GM21529 (cell line): Measurements from ENCODE around the gene LPCAT1.
"Not testable (repeated sequence)": the region's sequence is repeated elsewhere in the genome, so short reads cannot be mapped to it uniquely, and the experiment has no call there.

Experiments used
- ATAC-seq: cut with Tn5 transposase; IDR thresholded peaks from one replicate; pipeline ENCODE4 v1.9.1; 2021; ENCODE audit not compliant: unreplicated experiment

LPCAT1 gene

DNA sequence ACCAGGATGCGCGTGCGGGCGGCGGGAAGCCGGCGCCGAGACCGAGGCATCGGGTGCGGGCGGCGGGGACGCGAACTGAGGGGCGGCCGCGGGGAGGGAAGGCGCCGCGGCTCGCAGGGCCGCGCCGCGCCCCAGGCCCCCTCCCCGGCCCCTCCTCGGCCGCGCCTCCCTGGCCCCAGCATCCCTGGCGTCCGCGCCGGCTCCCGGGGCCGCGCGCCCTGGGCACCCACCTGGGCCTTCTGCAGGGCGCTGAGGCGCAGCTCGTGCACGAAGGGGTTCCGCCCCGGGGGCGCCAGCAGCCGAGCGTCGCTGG, 324 bp downstream of the LPCAT1 start:
- ATAC-seq: peak; percentile 21

DNA sequence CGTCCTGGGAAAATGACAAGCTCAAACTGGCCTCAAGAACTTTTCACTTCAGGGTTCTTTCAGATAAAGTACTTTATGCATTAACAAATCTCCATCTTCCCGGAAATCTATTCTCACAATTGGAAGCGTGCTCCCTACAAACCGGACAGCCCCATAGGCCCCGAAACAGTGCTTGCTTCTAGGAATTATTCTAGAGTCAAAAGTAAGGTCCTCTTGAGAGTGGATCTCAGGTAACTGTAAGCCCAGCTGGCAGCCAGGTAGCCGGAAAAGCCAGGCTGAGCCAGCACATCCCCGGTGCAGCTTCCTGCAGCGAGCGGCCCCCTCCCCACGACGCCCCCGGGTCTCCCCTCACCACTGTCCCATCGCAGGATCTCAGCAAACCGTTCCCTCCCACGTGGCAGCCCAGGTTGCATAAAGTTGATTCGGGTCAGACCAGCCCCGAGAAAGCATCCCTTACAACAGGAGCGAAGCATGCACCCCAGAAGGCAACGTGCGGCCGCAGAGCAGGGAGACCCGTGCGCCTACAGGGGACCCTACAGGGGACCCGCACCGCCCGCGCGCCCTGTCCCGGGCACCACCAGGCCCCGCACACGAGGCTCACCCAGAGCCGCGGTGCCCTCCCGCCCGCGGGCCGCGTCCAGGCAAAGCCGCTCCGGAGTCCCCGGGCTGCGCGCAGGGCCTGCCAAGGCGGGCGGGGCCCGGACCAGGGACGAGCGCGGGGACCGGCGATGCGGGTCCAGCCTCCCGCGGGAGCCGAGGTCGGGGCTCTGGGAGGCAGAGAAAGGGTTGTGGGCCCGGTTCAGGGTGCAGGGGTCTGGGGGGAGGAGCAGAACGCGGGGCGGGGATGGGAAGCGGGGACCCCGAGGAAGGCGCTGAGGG, 920 bp downstream of the LPCAT1 start:
- no peak for ATAC-seq

DNA sequence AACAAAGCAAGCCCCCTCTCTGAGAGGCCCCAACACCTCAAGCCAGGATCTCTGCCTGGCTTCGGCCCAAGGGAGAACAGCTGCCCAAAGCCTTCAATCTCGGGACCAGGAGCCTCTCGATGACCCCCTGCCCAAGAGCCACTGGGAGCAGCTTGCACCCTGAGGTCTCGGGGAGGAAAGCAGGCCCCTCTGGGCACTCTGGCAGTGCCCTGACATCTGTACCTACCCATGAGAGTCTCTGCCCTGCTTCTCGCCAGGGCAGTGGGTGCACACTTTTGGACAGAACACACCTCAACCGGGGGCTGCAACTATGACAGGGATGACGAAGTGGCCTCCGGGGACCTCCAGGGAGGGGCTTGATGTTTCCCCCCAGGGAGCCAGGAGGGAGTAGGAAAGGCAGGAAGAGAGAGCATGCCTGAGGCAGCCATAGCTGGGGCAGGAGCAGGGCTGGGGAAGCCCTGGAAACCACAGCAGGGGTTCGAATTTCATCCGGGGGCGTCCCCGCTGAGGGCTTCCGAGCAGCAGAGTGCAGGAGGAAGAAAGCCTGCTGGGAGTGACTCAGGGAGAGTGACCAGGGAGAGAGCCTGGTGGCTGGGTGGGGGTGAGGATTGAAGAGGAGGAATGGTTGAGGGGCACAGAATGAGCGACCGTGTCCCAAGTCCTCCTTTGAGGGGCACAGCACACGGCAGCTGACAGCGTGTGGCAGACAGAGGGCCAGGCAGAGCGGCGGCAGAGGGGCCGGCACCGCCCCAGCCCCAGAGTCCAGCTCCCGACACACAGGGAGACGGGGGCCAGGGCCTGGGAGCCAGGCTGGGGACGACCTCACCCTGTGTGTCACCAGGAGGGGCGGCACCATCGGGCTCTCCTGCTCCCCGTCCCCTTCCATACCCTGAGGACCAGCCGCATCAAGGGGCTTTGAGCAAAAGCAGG, 1.8 kb downstream of the LPCAT1 start:
- ATAC-seq: peak; percentile 31

DNA sequence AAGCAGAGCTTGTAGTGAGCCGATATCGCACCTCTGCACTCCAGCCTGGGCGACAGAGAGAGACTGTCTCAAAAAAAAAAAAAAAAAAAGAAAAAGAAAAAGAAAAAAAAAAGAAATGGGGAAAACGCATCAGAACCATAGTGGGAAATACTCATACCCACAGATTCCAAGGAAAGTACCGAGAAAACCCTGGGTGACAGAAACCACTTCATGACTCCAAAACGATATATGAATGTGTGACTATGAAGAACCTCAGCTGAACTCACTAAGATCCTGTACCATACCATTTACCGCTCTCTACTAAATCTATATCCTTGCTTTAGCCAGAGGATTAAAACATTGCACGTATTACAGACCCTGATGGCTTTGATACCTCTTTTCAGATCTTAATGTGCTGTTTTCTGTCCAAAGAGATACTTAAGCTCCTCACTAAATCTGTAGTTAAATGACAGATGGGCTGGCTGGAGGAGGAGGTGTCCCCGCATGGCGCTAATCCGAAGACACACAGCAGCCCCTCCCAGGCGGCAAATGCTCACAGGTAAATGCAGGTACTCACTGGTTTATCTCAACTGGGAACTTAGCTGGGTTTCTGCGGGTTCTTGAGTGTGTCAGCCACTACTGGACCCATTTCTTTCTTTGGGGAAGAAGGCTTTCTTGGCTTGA, 2.8 kb downstream of the LPCAT1 start:
- ATAC-seq: no peak

DNA sequence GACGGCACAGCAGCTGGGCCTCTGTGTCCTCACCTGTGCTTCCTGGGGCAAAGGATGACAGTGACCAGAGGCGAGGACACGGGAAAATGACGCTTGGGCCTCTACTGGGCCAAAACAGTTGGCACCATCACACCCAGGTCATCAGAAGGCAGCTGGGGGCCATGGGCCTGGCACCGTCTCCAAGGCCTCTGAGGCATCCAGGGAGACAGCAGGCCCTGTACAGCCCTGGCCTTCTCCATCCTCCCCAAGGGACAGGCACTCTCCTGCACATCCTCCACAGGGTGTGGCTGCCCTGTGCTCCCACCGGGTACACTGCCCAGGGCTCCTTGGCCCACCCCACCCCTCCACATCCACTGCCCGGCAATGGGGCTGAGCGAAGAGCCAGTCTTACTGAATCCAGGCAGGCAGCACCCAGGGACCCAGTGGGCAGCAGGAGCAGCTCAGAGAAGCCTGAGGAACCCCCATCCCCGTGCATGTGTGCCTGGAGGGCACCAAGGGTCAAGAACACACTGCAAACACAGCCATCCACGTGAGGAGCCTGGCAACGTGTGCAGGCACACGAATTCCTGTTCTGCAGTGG, 4.0 kb downstream of the LPCAT1 start:
- no peak for ATAC-seq

DNA sequence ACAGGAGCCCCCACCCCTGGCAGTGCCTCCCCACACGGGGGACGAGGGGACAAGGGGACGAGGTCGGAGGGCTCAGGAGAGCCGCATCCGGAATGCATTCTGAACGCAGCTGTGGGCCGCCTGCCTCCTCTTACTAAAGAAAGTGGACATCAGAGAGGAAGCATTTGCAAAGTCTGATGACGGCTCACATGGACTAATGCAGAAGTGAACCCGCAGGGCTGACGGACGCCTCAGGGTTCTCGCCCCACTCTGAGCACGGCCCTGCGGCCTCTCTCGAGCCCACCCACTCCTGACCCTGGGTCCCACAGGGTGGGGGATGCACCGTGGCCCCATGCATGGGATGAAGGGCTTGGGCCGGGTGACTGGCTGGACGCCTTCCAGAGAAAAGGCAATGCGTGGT, 5.9 kb downstream of the LPCAT1 start:
- no peak for ATAC-seq

DNA sequence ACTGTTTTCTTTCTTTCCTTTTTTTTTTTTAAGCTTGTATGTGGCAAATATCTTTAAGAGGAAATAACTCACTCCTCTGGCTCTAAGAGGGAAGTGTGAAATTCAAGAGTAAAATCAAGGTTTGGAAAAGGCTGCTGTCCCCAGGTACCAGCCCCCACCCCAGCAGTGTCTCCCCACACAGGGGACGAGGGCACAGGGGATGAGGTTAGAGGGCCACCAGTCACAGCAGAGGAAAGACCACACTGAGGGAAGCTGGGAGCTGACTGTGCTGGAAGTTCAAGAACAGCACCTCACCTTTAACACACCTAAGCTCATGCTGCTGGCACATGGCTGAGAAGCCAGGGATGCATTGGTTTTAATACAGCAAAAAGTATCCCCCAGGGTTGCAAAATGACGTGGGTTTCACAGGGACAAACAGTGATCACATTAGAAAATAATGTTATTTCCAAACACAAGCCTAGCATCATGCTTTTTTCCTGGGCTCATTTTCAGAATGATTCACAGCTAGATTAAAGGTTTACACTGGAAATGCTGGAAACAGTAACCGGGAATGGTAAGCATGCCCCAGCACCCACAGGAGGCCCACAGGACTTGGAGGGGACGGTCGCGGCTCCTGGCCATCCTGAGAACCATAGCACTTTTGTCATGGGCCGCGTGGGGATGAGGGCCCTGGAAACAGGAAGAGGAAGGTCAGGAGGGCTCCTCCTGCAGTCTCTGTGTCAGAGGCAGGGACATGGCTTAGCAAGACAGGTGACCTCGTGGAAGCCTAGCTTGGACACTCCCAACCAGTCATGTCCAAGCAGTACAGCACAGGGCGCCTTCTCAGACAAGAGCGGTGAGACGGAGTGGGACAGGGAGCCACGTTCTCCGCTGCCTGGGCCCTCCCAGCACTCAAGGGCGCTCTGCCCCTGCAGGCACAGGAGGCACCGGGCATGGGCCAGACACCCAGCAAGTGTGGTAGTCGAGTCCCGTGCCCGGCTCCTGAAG, 6.9 kb downstream of the LPCAT1 start:
- no peak for ATAC-seq

DNA sequence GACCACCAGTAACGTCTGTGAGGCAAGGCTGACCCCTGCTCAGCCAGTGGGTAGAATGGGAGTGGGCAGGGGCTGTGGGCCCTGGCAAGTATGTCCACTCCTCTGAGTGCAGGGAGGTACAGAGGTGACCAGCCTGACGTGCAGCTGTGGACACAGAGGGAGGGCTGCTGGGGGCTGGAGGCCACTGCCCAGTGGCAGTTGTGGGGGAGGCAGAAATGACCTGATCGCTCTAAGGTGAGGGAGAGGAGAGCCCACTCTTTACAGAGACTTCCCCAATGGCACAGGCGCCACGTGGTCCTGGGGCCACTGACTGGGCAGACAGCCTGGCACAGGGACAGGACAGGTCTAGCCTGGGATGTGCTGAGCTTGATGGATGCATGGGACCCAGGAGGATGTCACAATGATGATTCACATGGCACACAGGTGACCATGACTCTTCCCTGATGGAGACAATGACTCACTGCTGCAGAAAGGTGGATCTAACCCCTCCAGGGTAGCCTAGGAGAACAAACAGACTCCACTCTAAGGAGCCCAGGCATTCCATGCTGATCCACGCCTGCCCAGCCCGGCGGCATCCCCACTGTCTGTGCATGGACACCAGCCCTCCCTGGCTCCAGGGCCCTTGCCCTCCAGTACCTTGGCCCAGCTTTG, 7.7 kb downstream of the LPCAT1 start:
- no peak for ATAC-seq

DNA sequence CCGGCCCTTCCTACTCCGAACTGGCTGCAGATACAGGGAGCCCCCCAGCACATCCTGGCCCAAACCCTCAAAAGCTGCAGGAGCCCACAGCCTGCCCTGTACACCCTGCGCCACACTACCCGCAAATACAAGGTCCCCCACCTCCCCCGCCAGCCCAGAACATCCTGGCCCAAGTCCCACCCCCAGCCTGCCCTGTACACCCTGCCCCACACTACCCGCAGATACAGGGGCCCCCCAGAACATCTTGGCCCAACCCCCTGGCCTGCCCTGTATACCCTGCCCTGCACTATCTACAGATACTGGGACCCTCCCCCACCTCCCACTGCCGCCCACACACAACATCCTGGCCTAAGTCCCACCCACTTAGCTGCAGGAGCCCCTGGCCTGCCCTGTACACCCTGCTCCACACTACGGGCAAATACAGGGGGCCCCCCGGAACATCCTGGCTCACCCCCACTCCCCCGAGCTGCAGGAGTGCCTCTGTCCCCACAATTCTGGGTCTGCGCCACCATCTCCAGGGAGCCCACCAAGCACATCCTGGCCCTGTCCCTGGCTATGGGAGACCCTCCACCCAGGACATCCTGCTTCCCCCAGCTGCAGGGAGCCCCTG, 8.3 kb downstream of the LPCAT1 start:
- no peak for ATAC-seq

DNA sequence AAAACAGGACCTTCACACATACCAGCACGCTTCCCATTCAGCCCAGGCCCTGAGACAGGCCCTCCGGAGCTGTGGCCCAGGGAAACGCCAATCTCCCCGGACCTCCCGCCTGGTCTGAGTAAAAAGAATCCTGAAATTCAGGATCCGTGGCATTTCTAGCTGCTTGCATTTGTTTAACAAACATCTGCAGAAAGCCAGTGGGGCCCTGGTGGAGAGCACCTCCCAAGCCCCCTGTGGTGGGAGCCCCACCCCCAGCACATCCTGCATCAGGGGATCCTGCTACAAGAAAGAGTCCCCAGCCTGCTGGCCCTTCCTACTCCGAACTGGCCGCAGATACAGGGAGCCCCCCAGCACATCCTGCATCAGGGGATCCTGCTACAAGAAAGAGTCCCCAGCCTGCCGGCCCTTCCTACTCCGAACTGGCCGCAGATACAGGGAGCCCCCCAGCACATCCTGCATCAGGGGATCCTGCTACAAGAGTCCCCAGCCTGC, 8.9 kb downstream of the LPCAT1 start:
- not testable (repeated sequence) for ATAC-seq

DNA sequence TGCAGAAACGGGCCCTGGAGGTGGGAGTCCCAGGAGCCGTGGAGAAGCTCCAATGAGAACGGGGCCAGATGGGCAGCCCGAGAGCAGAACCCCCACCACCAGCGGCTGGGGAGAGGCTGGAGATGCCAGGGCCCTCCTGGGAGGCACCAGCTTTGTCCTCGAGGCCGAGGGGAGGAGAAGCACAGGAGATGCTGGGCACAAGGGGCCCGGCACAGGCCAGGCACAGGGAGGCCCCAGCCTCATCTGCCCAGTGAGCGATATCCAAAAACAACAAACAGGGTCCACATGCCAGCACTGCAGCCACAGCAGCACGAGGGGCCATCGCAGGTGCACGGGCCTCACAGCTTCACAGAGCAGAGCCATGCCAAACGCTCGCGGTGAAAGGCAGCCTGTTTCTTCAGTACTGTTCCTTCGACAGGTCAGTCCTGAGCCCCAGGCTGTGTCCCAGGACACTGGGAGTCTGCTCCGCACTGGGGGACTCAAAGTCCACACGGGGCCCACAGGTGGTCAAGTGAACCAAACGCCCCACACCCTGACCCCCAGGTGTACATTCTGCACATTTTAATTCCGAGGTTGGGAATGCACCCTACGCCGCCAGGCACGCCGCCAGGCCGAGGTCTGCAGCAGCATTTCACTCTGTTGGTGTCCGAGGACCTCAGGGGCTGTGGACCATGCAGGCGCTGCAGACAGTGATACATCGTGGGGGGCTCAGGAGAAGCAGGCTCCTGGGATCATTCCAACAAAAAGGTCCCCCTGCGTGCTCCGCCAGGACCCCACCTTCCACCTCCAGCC, 9.5 kb downstream of the LPCAT1 start:
- no peak for ATAC-seq

DNA sequence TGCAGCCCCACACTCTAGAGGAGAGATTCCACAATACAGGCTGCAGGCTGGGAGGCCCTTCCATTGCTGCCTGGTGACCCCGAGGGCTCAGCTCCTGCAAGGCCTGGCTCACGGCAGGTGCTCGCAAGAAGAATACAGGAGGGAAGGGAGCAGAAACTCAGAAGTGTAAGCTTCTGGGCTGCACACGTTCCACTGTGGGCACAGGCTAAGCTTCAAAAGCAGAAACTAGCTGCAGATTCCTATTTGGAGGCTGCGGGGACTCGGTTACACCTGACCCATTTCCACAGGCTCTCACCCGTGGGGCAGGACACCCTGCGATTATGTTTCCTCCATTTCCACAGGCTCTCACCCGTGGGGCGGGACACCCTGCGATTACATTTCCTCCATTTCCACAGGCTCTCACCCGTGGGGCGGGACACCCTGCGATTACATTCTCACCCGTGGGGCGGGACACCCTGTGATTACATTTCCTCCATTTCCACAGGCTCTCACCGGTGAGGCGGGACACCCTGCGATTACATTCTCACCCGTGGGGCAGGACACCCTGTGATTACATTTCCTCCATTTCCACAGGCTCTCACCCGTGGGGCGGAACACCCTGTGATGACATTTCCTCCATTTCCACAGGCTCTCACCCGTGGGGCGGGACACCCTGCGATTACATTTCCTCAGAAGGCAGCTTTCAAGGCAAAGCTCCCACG, 10.3 kb downstream of the LPCAT1 start:
- no peak for ATAC-seq

DNA sequence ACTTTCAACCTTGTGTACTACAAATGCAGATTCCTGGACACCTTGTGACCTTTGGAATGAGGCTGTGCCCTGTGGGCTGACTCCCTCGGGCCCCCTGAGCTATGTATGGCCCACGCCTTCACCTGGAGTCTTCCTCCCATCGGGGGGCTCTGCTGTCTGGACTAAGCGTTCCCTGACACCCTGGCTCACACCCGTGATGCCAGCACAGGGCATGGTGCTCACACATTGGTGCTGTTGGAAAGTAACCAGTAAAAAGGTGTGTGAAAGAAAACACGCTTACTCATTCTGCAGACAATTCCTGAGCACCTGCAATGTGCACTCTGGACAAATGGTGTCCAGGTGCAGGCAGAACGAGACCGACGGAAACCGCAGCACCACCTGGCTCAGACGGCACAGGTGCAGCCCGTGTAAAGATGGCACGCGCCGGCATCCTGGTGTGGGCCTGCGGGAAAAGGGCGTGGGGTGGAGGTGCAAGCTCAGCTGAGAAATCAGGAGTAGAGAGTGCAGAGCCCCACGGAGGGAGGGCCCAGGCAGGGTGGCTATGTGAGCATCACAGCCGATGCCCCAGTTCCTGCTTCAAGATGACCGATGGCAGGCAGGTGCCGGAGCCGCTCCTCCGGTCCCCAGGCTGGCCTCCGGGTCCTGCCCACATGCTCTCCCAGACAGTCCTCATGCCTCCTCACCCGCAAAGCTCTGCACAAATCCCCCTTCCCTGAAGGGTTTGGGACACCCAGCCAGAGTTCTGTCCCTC, 11.0 kb downstream of the LPCAT1 start:
- no peak for ATAC-seq

DNA sequence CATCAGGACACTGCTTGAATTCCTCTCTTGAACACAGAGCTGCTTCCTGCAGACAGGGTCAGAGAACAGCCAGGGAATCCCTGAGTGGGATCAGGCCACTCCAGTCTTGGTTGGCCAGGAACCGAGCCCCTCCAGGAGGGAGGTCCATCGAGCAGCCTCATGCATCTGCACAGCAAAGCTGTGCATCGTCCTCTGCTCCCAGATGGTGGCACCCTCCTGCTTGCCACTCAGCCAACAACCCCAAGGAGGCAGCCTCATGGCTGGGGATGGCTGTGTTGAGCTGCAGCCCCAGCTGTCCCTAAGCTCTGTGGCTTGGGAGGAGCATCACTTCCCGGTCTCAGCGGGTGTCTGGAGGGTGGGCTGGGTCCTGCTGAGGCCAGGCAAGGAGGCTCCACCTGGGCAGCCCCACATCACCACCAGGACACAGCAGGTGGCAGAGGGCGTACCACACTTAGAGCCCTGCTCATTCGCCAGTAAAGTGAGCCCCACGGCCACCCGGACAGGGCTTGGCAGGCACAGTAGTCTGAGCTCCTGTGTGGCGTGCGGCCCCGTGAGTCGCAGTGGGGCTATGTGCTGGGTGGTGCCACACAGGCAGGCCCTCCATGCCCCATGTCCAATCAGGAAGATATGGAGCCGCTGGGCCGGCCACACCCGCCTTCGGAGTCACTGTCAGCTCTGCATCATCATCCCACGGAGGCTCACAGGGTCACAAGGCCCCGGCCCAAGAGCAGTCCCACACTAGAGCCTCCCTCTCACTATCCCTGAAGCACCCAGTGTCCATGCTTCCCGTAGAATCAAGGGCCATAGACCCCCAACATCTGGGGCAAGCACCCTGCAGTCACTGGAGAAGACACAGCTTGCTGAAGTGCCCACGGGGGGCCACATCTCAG, 11.9 kb downstream of the LPCAT1 start:
- ATAC-seq: peak; percentile 51

DNA sequence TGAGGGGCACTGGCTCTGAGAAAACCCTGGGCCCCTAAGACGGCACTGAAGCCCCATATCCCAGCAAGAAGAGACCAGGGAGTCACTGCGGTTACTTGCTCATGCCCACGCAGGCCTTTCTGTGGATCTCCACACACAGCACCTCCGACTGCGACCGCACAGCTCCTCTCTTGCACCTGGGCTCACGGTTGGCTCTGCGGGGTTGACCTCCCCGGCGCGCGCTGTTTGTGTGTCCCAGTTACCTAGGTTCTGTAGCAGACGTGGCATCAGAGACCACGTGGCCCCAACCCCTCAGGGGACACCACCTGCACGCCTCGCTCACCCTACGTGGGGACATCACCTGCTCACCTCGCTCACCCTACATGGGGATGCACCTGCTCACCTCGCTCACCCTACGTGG, 12.7 kb downstream of the LPCAT1 start:
- no peak for ATAC-seq

DNA sequence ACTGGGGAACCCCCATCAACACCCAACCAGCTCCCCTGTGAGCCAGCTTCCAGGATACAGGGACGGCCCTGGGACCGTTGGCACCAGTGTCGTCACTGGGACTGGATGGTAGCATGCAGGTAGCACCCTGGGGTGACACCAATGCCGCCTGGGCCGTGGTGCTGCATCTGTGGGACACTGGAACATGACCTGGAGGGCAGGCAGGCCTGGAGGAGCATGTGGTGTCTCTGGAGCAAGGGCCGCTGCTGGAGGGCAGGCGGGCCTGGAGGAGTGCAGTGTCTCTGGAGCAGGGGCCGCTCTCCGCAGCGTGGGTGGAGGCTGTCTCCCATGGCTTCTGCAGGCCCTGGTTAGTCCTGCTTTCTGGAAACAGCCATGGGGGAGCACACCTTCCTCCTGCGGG, 13.1 kb downstream of the LPCAT1 start:
- no peak for ATAC-seq
